Gastrocnemius medialis (tissue), 4 donors: Measurements from ENCODE around the gene ATP9B.

Experiments used
- CTCF ChIP-seq, 5 experiments: fragments of 450-650 bp in 3 of 5; fragments of 200-600 bp in 2 of 5; sonication (generic) in 2 of 5; IDR thresholded peaks in 4 of 5; conservative IDR thresholded peaks in 1 of 5; 1 replicate in 4 of 5; 2 replicates in 1 of 5; pipeline ENCODE4 v1.5.1; 2016 to 2019; ENCODE audit warnings: antibody characterized with exemption in 5 of 5, mild to moderate bottlenecking in 3 of 5, moderate library complexity in 3 of 5
- POLR2A ChIP-seq, 2 donors: fragments of 450-650 bp; IDR thresholded peaks; one replicate each; pipeline ENCODE4 v1.6.1; 2017; ENCODE audit warnings: antibody characterized with exemption in 2 of 2, mild to moderate bottlenecking in 2 of 2, moderate library complexity in 2 of 2

DNA sequence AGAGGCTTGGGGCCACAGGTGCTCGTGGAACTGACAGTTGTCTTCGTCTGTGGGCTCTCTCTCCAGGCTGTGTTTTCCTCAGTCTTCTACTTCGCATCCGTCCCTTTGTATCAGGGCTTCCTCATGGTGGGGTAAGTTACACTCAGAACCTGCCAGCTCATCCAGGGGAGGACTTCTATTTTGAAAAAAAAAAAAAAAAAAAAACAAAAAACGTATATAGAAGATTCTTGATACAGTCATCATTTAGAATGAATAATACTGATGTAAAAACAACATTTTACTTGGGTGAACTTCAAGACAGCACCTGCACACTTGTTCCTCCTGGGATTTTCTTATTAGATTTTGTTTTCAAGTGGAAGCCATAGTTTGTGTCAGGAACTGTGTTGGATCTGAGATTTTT is 278.9 kb downstream of the ATP9B start:
- TF ChIP-seq CTCF (IDR thresholded peaks at IDR 0.05 in 4 of 5, conservative IDR thresholded peaks at IDR 0.05 in 1 of 5), result no peak
- TF ChIP-seq POLR2A (IDR thresholded peaks at IDR 0.05), result no peak
